SH-SY5Y (cell line): Measurements from ENCODE around the gene NUDT12.

Experiments used
- GATA2 ChIP-seq: IDR thresholded peaks from 2 replicates; pipeline ENCODE4 v1.6.1; 2011; ENCODE audit warnings: mild to moderate bottlenecking, low read depth, low read length
- GATA3 ChIP-seq: IDR thresholded peaks from 2 replicates; pipeline ENCODE4 v1.6.1; 2011; ENCODE audit warnings: low read depth, mild to moderate bottlenecking, low read length, moderate library complexity

DNA sequence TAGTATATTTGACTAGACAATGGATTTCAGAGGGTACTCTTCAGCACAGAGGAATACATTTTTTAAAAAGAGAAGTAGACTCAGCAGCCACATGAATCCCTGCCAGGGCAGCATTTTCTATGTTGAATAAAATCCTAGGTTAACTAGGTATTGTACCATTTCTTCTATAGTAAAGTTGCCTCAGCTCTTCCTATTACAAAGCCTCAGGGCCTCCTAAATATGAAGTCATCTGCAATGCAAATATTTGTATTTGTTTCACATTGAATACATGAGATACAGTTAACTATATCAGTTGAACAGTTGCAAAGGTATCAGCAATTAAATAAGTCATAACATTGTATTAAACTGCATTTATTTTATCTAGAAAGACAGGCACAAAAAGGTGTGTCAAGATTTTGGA lies 59.5 kb downstream of the NUDT12 start:
- TF ChIP-seq GATA2 (no peak), GATA3 (no peak)
